ENCODE data around the gene ZNF692. TPM values are rescaled to one million over a fixed set of nuclear protein-coding genes. Genes with fewer than 3 reads are reported as not detected.
"Not testable (repeated sequence)": the region's sequence is repeated elsewhere in the genome, so short reads cannot be mapped to it uniquely, and the experiment has no call there.

Gene ZNF692
- total and polyA plus RNA-seq, 7 donors: 13.4 to 30.8 (median 19.6) TPM

DNA sequence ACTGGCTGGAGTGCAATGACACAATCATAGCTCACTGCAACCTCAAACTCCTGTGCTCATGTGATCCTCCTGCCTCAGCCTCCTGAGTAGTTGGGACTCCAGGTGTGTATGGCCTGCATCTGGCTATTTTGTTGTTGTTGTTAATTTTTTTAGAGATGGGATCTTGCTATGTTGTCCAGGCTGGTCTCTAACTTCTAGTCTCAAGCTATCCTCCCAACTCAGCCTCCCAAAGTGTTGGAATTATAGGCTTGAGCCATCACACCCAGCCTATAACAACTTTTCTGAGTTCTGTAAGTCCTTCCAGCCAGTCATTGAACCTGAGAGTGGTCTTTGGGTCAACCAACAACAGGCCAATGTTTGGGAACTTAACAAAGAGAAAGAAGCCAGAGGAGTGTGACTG lies 36.0 kb upstream of the ZNF692 start:
- H3K36me3 ChIP-seq (ENCODE audit: insufficient read depth in 1 of 2, low read depth in 1 of 2): no peaks in the 10 kb centered on the region
- no peaks in the 10 kb centered on the region for H3K4me1 ChIP-seq
- intact Hi-C loops (cut with DNase I): no loop called here

DNA sequence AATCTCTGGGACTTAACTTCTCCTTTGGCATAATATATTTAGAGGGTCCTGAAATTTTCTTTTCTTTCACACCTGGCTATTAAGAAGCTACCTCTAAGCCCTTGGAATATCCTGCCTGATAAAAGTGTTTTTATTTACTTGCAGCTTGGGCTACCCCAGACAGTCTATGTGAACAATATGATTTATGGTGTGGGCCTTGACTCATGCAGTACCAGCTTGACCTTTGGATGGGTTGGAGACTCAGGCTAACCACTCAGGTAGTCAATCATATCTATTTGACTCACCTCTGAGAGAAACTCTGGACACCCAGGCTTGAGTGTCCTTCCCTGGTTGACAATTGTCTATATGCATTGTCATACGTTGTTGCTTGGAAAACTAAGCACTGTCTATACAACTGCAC lies 33.7 kb upstream of the ZNF692 start:
- Histone ChIP-seq H3K27me3 (ENCODE audit: insufficient read depth in 3 of 3, low read length in 2 of 3) (peaks cover 0 to 5% (median 0%) of the 10 kb centered on the region in 3 donors), H3K9me3 (no peaks in the 10 kb centered on the region), H3K36me3 (ENCODE audit: insufficient read depth in 1 of 2, low read depth in 1 of 2) (no peaks in the 10 kb centered on the region), H3K4me3 (no peak overlapping the region), H3K27ac (no peak overlapping the region), H3K4me1 (no peaks in the 10 kb centered on the region)
- ATAC-seq: no peak
- no peak for DNase-seq
- TF ChIP-seq, protein P1, sequence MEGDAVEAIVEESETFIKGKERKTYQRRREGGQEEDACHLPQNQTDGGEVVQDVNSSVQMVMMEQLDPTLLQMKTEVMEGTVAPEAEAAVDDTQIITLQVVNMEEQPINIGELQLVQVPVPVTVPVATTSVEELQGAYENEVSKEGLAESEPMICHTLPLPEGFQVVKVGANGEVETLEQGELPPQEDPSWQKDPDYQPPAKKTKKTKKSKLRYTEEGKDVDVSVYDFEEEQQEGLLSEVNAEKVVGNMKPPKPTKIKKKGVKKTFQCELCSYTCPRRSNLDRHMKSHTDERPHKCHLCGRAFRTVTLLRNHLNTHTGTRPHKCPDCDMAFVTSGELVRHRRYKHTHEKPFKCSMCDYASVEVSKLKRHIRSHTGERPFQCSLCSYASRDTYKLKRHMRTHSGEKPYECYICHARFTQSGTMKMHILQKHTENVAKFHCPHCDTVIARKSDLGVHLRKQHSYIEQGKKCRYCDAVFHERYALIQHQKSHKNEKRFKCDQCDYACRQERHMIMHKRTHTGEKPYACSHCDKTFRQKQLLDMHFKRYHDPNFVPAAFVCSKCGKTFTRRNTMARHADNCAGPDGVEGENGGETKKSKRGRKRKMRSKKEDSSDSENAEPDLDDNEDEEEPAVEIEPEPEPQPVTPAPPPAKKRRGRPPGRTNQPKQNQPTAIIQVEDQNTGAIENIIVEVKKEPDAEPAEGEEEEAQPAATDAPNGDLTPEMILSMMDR (IDR thresholded peaks at IDR 0.05): no peak
- intact Hi-C loops (cut with DNase I): no loop called here
- 74 to 83% (median 75%) methylated on average over 1 of the region's 1 CpG for WGBS, 3 donors

More for the DNA sequence above, 36.0 kb upstream of the ZNF692 start:
- H3K9me3 ChIP-seq: no peaks in the 10 kb centered on the region
- no peak overlapping the region for H3K4me3 ChIP-seq
- ATAC-seq (no peak), DNase-seq (no peak)
- H3K27me3 ChIP-seq (ENCODE audit: insufficient read depth in 3 of 3, low read length in 2 of 3): peaks cover 0 to 7% (median 5%) of the 10 kb centered on the region in 3 donors
- H3K27ac ChIP-seq: no peak overlapping the region
- TF ChIP-seq, protein P1 (IDR thresholded peaks at IDR 0.05): no peak

DNA sequence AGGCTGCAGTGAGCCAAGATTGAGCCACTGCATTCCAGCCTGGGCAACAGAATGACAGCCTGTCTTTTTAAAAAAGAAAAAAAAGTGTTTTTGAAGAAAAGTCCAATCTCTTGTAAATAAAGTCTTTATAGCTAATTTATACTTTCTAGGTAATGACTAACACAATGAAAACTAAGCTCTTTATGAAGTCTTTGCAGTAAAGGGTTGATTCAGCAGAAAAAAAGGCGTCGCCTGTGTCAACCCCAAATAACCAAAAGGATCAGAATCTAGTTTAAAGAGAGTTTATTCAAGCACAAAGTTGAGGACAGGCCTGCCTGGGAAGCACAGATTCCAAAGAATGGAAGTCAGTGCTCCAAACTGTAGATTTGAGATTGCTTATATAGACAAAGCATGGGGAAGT lies 32.9 kb upstream of the ZNF692 start:
- no peaks in the 10 kb centered on the region for H3K9me3 ChIP-seq
- no peaks in the 10 kb centered on the region for H3K36me3 ChIP-seq (ENCODE audit: insufficient read depth in 1 of 2, low read depth in 1 of 2)
- no peak overlapping the region for H3K4me3 ChIP-seq
- no peak for DNase-seq
- TF ChIP-seq, protein P1 (IDR thresholded peaks at IDR 0.05): no peak
- no peak overlapping the region for H3K27ac ChIP-seq
- 91 to 95% (median 93%) methylated on average over 2 of the region's 2 CpGs for WGBS, 3 donors
- no peaks in the 10 kb centered on the region for H3K4me1 ChIP-seq
- intact Hi-C loops (cut with DNase I): no loop called here
- no peak for ATAC-seq
- peaks cover 0 to 5% (median 0%) of the 10 kb centered on the region in 3 donors for H3K27me3 ChIP-seq (ENCODE audit: insufficient read depth in 3 of 3, low read length in 2 of 3)

DNA sequence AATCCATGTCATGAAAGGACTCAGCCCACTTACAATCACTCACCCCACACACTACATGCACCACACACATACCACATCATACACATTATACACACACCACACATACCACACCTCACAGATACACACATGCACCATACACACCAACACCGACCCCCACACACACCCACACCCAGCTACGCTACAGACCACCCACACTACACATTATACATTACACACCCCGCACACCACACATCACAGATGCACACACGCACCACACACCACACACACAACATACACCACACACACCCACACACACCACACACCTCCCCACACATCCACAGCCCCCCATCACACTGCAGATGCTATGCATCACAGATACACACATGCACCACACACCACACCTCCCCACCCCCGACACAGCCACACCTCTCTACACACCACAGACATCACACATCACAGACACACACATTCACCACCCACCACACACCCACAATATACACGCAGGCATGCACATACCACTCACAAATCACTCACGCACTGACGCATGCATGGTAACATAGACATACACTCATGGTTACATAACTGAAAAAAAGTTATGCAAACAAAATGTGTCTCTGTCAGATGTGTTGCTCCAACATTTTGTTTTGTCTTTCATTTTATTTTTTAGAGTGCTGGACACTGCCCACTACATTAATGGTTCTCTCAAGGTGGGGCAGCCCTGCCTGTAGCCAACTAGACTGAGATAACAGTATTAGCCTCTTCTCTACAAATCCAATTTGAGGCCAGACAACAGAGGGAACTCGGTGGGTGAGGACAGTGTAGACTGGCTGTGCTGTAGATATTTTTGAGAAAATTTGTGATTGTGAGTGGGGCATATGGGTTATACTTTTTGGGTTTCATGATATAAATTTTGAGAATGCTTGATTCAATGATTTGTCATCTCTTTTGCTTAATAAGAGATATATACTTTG lies 31.9 kb upstream of the ZNF692 start:
- Histone ChIP-seq H3K4me3 (no peak overlapping the region), H3K27me3 (ENCODE audit: insufficient read depth in 3 of 3, low read length in 2 of 3) (peaks cover 0 to 5% (median 0%) of the 10 kb centered on the region in 3 donors), H3K9me3 (no peaks in the 10 kb centered on the region), H3K27ac (no peak overlapping the region), H3K4me1 (no peaks in the 10 kb centered on the region), H3K36me3 (ENCODE audit: insufficient read depth in 1 of 2, low read depth in 1 of 2) (no peaks in the 10 kb centered on the region)
- DNase-seq: no peak
- WGBS, 3 donors: 92 to 93% (median 92%) methylated on average over 9 of the region's 9 CpGs
- intact Hi-C loops (cut with DNase I): no loop called here
- TF ChIP-seq, protein P1 (IDR thresholded peaks at IDR 0.05): no peak
- ATAC-seq: no peak

DNA sequence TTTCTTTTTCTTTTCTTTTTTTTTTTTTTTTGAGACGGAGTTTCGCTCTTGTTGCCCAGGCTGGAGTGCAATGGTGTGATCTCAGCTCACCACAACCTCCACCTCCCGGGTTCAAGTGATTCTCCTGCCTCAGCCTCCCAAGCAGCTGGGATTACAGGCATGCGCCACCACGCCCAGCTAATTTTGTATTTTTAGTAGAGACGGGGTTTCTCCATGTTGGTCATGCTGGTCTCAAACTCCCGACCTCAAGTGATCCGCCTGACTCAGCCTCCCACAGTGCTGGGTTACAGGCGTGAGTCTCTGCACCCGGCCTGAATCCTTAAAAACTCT lies 31.0 kb upstream of the ZNF692 start:
- 80 to 84% (median 83%) methylated on average over 8 to 10 of the region's 10 CpGs for WGBS, 3 donors
- intact Hi-C loops (cut with DNase I); H3K27ac ChIP-seq; H3K9me3 ChIP-seq; H3K4me1 ChIP-seq; ATAC-seq; H3K27me3 ChIP-seq (ENCODE audit: insufficient read depth in 3 of 3, low read length in 2 of 3); H3K4me3 ChIP-seq; DNase-seq; H3K36me3 ChIP-seq (ENCODE audit: insufficient read depth in 1 of 2, low read depth in 1 of 2): not testable (repeated sequence)

All from psoas muscle (tissue), 8 donors.